ENCODE measurements around the gene PUS7. TPM values are rescaled to one million over a fixed set of nuclear protein-coding genes. Genes with fewer than 3 reads are reported as not detected.

PUS7 gene
- total RNA-seq: 1 to 10 TPM; 3.1 to 8.0 (median 5.0) TPM
- 1 to 10 TPM; 2.6 to 3.2 TPM for polyA plus RNA-seq
- long read RNA-seq, donor 1, partial matches to known transcripts: 0 of 7 reads
- long read RNA-seq, donor 1, other reads (novel, unspliced or antisense): 4 of 7 reads
- long read RNA-seq, donor 2, transcript PUS7-202 (16 exons, 2,356 nt): major isoform, 10 of 15 reads
- long read RNA-seq, donor 2, partial matches to known transcripts: 0 of 15 reads
- long read RNA-seq, donor 2, other reads (novel, unspliced or antisense): 4 of 15 reads
- long read RNA-seq, donor 3, transcript PUS7-202 (16 exons, 2,356 nt): major isoform, 10 of 19 reads
- long read RNA-seq, donor 3, partial matches to known transcripts: 1 of 19 reads
- long read RNA-seq, donor 3, other reads (novel, unspliced or antisense): 5 of 19 reads

- Histone ChIP-seq H3K9me3 (no peaks in the 10 kb centered on the region), H3K4me1 (peaks cover 0 to 20% (median 16%) of the 10 kb centered on the region in 9 donors), H3K36me3 (peaks cover 0 to 4% (median 0%) of the 10 kb centered on the region in 9 donors), H3K4me3 (peak within 1 kb of the TSS; percentile 56 to 93 (median 74)), H3K27me3 (no peaks in the 10 kb centered on the region), H3K27ac (peak within 1 kb of the TSS; percentile 72 to 98 (median 90))
- DNase-seq (peak; percentile 87 to 90), ATAC-seq (peak; percentile 95 to 97 (median 96))
- TF ChIP-seq CTCF (IDR thresholded peaks at IDR 0.05): peak in 1 of 9 donors; percentile 4
- intact Hi-C loops (cut with DNase I): no loop called here
- 0 to 1% methylated on average over 82 to 96 of the region's 96 CpGs for WGBS, 2 donors
These were observed at the start of gene PUS7 for GRCh38 chr7:105521717-105522463. TSS of gene PUS7 (minus strand) at chr7:105522271. CDS start at chr7:105508512, 13,759 bp downstream.

DNA sequence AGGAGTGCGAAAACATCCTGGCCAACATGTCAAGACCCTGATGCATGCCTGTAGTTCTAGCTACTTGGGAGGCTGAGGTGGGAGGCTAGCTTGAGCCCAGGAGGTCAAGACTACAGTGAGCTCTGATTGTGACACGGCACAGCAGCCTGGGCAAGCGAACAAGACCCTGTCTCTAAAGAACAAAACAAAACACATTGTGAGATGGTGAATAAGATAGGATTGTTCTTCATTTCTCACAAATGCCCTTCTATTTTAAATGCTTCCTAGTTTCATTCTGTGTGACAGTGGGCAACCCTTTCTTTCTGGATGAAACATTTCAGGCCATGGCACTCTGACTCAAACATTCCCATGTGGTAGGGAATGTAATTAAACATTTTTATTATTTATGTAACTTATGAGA, 45.8 kb upstream of the PUS7 start:
- ATAC-seq: no peak
- no peak overlapping the region for H3K27ac ChIP-seq
- no peak for DNase-seq
- H3K4me1 ChIP-seq: no peaks in the 10 kb centered on the region
- no peaks in the 10 kb centered on the region for H3K27me3 ChIP-seq
- no peaks in the 10 kb centered on the region for H3K9me3 ChIP-seq
- intact Hi-C loops (cut with DNase I): no loop called here
- no peak for TF ChIP-seq CTCF (IDR thresholded peaks at IDR 0.05)
- no peak overlapping the region for H3K4me3 ChIP-seq
- peaks cover 0 to 72% (median 43%) of the 10 kb centered on the region in 9 donors for H3K36me3 ChIP-seq
- WGBS, 2 donors: 92 to 96% methylated on average over 3 of the region's 3 CpGs

DNA sequence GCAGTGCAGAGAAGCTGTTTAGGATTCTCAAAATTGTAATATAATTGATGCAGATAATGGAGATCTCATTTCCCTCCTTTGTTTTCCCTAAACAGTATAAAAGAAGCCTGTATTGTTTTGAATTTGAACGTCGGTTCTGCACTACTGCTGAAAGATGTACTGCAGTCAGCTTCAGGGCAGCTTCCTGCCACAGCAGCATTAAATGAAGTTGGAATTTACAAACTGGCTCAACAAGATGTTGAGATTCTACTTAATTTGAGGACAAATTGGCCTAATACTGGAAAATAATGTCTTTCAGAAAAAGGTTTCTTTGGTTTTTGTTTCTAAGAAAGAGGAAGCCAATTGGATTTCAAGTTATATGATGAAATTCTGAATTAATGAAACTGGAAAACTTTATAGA, 45.0 kb upstream of the PUS7 start:
- Histone ChIP-seq H3K9me3 (no peaks in the 10 kb centered on the region), H3K36me3 (peaks cover 0 to 80% (median 47%) of the 10 kb centered on the region in 9 donors), H3K4me3 (no peak overlapping the region), H3K27ac (no peak overlapping the region), H3K27me3 (no peaks in the 10 kb centered on the region), H3K4me1 (no peaks in the 10 kb centered on the region)
- 66 to 69% methylated on average over 2 of the region's 2 CpGs for WGBS, 2 donors
- DNase-seq (no peak), ATAC-seq (no peak)
- no peak for TF ChIP-seq CTCF (IDR thresholded peaks at IDR 0.05)
- intact Hi-C loops (cut with DNase I): no loop called here

GRCh38 chr7:105565190-105565589, 43.1 kb upstream of the PUS7 start:
- peaks cover 0 to 98% (median 52%) of the 10 kb centered on the region in 9 donors for H3K36me3 ChIP-seq

More at GRCh38 chr7:105565190-105565589, 43.1 kb upstream of the PUS7 start:
- no peaks in the 10 kb centered on the region for H3K9me3 ChIP-seq
- H3K4me3 ChIP-seq: no peak overlapping the region
- no peak overlapping the region for H3K27ac ChIP-seq
- intact Hi-C loops (cut with DNase I): no loop called here
- 97% methylated on average over 4 of the region's 4 CpGs for WGBS, 2 donors
- H3K27me3 ChIP-seq: no peaks in the 10 kb centered on the region
- DNase-seq (no peak), ATAC-seq (no peak)
- no peaks in the 10 kb centered on the region for H3K4me1 ChIP-seq
- TF ChIP-seq CTCF (IDR thresholded peaks at IDR 0.05): no peak

Measured in heart right ventricle (tissue), 16 donors.